NCI-H146 (cell line): ENCODE data around the gene GTF2IRD1.
"Not testable (repeated sequence)": the region's sequence is repeated elsewhere in the genome, so short reads cannot be mapped to it uniquely, and the experiment has no call there.

Experiments
- DNase-seq: peaks from one replicate; lab custom pipeline; 2025; lab: John Stamatoyannopoulos, UW

Gene GTF2IRD1

DNA sequence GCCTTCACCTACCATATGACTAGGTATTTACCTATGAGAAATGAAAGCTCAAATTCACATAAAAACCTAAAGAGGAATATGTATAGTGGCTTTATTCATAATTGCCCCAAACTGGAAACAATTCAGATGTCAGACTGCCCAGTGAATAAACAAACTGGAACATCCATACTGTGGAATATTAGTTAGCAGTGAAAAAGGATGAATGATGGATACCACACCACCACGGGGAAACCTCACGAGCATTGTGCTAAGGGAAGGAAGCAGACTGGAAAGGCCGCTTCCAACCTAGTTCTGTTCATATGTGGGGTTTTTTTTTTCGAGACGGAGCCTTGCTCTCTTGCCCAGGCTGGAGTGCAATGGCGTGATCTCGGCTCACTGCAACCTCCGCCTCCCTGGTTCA, 16.8 kb downstream of the GTF2IRD1 start:
- no peak for DNase-seq

DNA sequence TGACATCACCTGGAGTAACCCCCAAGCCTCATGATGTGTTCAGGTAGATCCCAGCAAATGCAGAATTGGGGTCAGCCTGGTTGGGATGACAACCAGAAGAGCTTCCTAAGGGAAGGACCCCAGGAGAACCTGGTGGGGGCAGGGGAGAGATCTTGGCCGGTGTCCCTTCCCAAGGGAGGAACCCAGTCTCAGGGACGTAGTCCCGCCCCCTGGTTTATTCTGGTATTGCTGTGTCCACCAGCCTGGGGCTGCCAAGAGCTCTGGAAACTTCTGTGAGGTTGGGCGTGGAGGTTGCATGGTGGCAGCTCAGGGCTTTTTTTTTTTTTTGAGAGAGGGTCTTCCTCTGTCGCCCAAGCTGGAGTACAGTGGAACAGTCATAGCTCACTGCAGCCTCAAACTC, 19.4 kb downstream of the GTF2IRD1 start:
- DNase-seq: no peak

DNA sequence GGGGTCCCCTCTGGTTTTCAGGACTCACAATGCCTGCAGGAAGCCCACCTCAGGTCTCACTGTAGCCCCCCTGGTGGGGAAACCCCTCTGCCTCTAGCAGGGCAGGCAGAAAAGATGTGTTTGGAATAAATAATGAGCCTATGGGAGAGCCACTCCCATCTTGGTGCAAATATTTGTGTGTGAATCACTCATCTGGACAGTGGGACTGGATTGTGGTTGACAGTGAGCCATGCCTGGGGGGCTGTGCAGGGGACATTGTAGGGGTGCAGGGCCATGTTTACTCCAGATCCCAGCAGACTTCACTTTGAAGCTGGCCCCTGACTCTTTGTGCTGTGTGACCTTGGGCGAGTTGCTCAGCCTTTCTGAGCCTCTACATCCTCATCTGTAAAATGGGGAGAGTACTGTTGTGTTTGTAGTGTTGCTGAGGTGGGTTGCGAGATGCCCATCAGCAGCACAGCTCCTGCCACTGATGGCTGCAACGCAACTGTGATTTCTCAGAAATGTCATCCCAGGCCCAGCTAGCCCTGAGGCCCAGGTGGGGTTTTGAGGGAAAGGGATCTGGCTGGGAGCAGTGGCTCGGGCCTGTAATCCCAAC, 20.7 kb downstream of the GTF2IRD1 start:
- DNase-seq: no peak

GRCh38 chr7:74475243-74475986, 21.7 kb downstream of the GTF2IRD1 start:
- peak; percentile 37 for DNase-seq

DNA sequence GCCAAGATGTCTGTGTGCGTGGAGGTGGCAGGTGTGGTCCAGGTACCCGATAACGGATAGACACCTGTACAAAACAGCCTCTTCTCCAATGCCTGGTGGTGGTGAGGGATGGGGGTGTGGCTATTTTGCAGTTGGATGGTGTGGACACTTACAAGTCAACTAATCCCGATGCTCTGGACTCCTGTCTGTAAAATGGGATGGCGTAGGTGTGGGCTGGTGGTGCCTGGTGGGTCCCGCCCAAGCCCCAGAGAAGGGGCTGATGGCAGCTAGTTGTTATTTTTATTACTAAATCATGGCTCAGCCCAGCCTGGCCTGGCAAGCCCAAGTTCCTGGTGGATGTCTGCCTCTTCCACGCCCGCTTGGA, 22.3 kb downstream of the GTF2IRD1 start:
- DNase-seq: no peak

DNA sequence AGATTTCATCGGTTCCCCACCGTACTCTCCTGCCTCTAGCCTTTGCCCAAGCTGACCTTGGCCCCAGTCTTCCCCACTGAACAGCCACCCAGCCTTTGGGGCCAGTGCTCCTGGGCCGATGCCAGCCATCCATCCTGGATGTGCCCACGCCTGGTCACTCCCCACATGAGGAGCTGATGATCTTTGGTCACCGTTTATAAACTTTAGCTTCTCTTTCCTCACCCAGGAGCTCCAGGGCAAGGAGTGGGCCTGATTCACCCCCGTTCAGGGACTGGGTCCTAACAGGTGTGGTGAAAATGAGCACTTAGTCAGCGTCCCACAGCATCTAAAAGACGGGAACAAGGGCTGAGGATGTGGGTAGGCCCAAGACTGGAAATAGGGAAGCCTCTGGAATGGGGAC, 22.9 kb downstream of the GTF2IRD1 start:
- DNase-seq: no peak

DNA sequence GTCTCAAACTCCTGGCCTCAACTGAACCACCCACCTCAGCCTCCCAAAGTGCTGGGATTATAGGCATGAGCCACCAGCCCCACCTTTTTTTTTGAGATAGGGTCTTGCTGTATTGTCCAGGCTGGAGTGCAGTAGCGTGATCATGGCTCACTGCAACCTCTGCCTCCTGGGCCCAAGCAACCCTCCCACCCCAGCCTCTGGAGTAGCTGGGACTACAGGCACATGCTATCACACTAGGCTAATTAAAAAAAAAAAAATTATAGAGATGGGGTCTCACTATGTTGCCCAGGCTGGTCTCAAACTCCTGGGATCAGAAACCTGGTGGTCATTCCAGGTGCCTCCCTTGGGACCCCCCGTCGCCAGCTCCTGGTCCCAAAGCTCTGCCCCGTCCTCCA, 25.0 kb downstream of the GTF2IRD1 start:
- DNase-seq: no peak

- DNase-seq: no peak
Observed at GRCh38 chr7:74479066-74479781, 25.5 kb downstream of the GTF2IRD1 start.

DNA sequence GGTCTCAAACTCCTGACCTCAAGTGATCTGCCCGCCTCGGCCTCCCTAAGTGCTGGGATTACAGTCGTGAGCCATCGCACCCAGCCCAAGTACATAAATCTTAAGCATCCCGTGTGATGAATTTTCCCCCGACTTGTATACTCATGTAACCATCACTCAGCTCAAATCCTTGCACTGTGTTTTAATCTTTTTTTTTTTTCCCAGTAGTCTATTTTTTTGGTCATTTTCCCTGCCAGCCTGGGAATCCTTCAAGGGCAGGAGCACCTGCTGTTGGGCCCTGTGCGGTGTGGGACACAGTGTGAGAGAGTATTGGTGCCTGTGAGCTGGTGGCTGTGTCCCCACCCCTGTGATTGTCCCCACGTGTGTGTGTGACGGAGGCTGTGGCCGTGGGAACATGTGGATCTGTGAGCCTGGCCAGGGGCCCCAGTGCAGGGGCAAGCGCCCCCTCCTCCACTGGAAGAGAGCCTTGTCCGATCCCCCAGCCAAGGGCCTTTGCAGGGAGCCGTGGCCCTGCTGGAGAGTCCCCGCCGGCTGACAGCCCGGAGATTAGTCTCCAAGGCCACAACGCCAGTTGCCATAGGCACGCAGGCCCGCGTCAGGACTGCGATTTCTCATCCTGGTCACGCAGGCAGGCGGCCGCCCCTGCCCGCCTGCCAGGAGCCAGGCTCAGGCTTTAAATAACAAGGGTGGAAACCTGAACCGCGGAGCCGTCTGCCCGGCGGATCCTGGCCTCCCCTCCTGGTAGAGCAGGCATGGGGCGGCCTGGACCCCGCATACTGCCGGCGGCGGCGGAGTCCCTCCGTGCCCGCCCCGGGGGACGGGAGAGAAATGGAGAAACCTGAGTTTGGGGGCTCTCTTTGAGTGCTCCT, 26.5 kb downstream of the GTF2IRD1 start:
- no peak for DNase-seq

- DNase-seq: no peak
Observed at GRCh38 chr7:74480861-74481417, 27.2 kb downstream of the GTF2IRD1 start.

DNA sequence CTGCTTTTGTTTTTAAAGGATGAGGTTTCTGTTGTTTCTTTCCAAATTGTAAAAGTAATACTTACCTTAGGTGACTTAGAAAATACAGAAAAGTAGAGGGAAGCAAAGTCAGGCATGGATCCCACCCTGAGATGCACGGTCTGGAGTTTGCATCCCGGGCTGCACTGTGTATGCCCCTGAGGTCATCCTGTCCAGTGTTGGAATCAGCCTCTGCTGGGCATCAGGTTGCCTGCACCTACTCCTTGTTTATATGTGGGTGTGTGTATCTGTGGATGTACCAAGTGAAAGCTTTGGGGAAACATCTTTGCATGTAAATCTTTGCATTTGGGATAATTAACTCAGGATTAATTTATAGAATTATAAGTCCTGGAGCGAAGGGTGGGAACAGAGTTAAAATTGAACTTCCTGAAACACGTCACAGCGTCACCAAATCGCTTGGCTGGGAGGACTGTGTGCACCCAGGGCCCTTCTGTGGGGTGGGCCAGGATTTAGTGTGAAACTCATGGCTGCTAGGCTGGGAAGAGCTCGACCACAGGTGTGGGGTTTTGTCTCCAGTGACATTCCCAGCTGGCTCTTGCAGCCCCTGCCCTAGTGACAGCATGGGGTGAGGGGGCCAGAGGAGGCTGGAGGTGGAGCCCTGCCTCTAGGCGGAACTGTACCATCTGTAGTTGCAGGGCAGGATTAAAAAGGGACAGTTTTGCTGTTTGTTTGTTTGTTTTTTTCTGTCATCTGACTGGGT, 27.9 kb downstream of the GTF2IRD1 start:
- DNase-seq: no peak

DNA sequence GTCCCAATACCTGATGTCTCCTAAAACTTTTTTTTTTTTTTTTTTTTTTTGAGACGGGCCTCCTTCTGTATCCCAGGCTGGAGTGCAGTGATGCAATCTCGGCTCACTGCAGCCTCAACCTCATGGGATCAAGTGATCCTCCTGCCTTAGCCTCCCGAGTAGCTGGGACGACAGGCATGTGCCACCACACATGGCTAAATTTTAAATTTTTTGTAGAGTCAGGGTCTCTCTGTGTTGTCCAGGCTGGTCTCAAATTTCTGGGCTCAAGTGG, 28.4 kb downstream of the GTF2IRD1 start:
- no peak for DNase-seq

DNA sequence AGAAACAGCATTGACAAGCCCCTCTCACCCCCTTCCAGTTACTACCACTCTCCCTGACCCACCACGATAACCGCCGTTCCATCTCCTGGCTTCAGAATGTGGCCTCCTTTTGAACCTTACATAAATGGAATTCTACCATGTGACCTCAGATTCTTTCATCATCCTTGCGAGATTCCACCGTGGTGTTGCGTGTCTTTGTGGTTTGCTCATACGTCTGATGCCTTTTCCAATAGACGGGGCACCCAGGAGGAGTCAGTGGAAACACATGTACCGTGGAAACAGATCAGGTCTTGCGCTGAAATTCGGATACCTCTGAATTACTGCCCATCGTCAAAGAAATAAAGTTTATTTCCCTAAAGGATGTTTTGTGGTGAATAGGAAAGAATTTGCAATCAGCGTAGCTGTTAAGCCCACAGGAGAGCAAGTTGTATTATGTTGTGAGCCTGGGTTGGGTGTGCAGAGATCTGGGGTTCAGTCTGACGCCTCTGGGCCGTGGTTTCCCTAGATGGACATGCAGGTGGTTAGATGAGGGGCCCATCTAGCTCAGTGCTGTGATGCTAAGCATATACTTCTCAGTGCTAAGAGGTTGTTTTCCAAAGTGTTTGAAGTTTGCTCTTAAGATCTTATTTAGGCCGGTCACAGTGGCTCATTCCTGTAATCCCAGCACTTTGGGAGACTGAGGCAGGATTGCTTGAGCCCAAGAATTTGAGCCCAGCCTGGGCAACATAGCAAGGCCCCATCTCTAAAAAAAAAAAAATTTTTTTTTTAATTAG, 29.1 kb downstream of the GTF2IRD1 start:
- no peak for DNase-seq

DNA sequence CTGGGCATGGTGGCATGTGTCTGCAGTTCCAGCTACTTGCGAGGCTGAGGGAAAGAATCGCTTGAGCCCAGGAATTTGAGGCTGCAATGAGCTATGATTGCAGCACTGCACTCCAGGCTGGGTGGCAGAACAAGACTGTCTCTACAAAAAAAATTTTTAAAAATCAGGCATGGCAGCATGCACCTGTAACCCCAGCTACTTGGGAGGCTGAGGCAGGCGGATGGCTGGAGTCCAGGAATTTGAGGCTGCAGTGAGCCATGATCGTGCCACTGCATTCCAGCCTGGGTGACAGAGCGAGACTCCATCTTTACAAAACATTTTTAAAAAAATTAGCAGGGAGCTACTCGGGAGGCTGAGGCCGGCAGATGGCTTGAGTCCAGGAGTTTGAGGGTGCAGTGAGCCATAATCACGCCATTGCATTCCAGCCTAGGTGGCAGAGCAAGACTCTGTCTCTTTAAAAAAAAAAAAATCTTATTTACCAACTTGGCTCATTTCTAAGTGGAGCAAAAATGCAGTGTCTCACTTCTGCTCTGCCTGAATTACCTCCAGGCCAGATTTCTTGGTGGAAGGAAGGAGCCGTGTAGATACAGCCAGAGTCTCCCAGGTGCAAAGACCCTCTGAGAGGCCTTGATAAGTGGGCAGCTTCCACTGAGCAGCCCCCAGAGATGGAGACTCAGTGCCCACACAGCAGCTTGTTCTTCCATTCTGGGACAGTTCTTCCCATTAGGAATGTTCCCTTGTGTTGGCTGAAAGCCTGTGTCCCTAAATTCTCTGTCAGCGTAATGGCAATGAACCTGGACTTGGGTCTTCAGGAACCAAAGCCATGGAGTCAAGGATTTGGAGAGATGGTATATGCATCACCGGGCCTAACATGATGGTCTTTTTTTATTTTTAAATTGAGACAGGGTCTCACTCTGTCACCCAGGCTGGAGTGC, 30.0 kb downstream of the GTF2IRD1 start:
- DNase-seq: no peak

GRCh38 chr7:74485611-74486010, 31.9 kb downstream of the GTF2IRD1 start:
- DNase-seq: no peak

- DNase-seq: not testable (repeated sequence)
Observed at GRCh38 chr7:74488518-74489030, 34.9 kb downstream of the GTF2IRD1 start.

- no peak for DNase-seq
Observed at GRCh38 chr7:74489997-74490945, 36.6 kb downstream of the GTF2IRD1 start.

DNA sequence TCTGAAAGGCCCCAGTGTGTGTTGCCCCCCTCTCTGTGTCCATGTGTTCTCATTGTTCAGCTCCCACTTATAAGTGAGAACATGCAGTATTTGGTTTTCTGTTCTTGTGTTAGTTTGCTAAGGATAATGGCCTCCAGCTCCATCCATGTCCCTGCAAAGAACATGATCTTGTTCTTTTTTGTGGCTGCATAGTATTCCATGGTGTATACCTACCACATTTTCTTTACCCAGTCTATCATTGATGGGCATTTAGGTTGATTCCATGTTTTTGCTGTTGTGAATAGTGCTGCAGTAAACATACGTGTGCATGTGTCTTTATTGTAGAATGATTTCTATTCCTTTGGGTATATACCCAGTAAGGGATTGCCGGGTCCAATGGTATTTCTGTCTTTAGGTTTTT, 37.8 kb downstream of the GTF2IRD1 start:
- DNase-seq: not testable (repeated sequence)
